B cell (primary cell): ENCODE results near the gene SUMO2. TPM values are rescaled to one million over a fixed set of nuclear protein-coding genes. Genes with fewer than 3 reads are reported as not detected.

Source experiments
- ATAC-seq: fragments of 200-7000 bp; cut with Tn5 transposase; one replicate; pipeline ENCODE4 v1.10.0; 2021; ENCODE audit warnings: low read depth, mild to moderate bottlenecking, moderate number of reproducible peaks, moderate library complexity
- CTCF ChIA-PET: fragments of 350-600 bp; sonication (Branson Sonifier 250); formaldehyde crosslinking; loops from one replicate; lab custom pipeline; 2021; ENCODE audit warnings: antibody characterized with exemption, inconsistent platforms; lab: Charles Lee
- POLR2A ChIA-PET: fragments of 350-600 bp; sonication (Branson Sonifier 250); formaldehyde crosslinking; loops from one replicate; lab custom pipeline; 2021; ENCODE audit warnings: antibody characterized with exemption; lab: Charles Lee
- DNase-seq: peaks from one replicate; pipeline ENCODE4 v3.0.0; 2013
- H2AFZ ChIP-seq: 2 replicates; pipeline ENCODE4 v1.6.1; 2012; ENCODE audit warnings: mild to moderate bottlenecking, low read depth, low read length; ENCODE audit not compliant: insufficient read depth, poor library complexity, severe bottlenecking
- H3K27ac ChIP-seq, 2 donors: 1 replicate in 1 of 2; 2 replicates in 1 of 2; pipeline ENCODE4 v1.5.1; 2012 to 2013; ENCODE audit warnings: low read length in 2 of 2, mild to moderate bottlenecking in 2 of 2, moderate library complexity in 1 of 2
- H3K27me3 ChIP-seq, 4 experiments: fragments of 200-600 bp in 1 of 4; sonication (generic) in 1 of 4; replicated peaks in 1 of 4; 1 replicate in 2 of 4; 2 replicates in 2 of 4; pipeline versions ENCODE4 v1.6.1 to v1.7.0; 2013 to 2016; ENCODE audit warnings: low read length in 3 of 4, mild to moderate bottlenecking in 2 of 4, mixed read lengths in 1 of 4, moderate library complexity in 1 of 4; ENCODE audit not compliant: insufficient read depth in 4 of 4, control insufficient read depth in 3 of 4; ENCODE audit errors: control extremely low read depth in 1 of 4
- H3K36me3 ChIP-seq, 2 experiments: replicated peaks in 1 of 2; 1 replicate in 1 of 2; 2 replicates in 1 of 2; pipeline versions ENCODE4 v1.6.1 to v1.7.1; 2013; ENCODE audit warnings: low read length in 1 of 2; ENCODE audit not compliant: insufficient read depth in 2 of 2, control insufficient read depth in 1 of 2; ENCODE audit errors: control extremely low read depth in 1 of 2, extremely low read depth in 1 of 2
- H3K4me1 ChIP-seq, 2 donors: fragments of 200-600 bp in 1 of 2; sonication (generic) in 1 of 2; 1 replicate in 1 of 2; 2 replicates in 1 of 2; pipeline versions ENCODE4 v1.5.1 to v1.6.1; 2013 to 2017; ENCODE audit warnings: low read length in 2 of 2; ENCODE audit not compliant: control insufficient read depth in 2 of 2, insufficient read depth in 2 of 2
- H3K4me2 ChIP-seq: replicated peaks from 2 replicates; pipeline ENCODE3; 2012; ENCODE audit warnings: mild to moderate bottlenecking, low read depth, low read length; ENCODE audit not compliant: poor library complexity, severe bottlenecking
- H3K4me3 ChIP-seq, 5 experiments: fragments of 200-600 bp in 1 of 5; sonication (generic) in 1 of 5; 1 replicate in 3 of 5; 2 replicates in 2 of 5; pipeline versions ENCODE4 v1.5.1 to v1.7.0; 2011 to 2016; ENCODE audit warnings: low read length in 4 of 5, mild to moderate bottlenecking in 4 of 5, low read depth in 2 of 5, control low read depth in 1 of 5, moderate library complexity in 1 of 5; ENCODE audit not compliant: insufficient read depth in 1 of 5; ENCODE audit errors: control extremely low read depth in 1 of 5, extremely low read depth in 1 of 5
- H3K79me2 ChIP-seq: fragments of 200-600 bp; sonication (generic); one replicate; pipeline ENCODE4 v1.6.0; 2016; ENCODE audit warnings: low read length; ENCODE audit not compliant: control insufficient read depth, insufficient read depth
- H3K9ac ChIP-seq: fragments of 200-600 bp; sonication (generic); 2 replicates; pipeline ENCODE4 v1.6.1; 2017; ENCODE audit warnings: mild to moderate bottlenecking, low read length, moderate library complexity
- H3K9me3 ChIP-seq, 3 donors: one replicate each; pipeline versions ENCODE4 v1.6.1 to v1.7.1; 2013; ENCODE audit warnings: low read length in 2 of 3; ENCODE audit not compliant: control insufficient read depth in 2 of 3, insufficient read depth in 1 of 3; ENCODE audit errors: control extremely low read depth in 1 of 3
- H4K20me1 ChIP-seq: 2 replicates; pipeline ENCODE4 v1.6.0; 2012; ENCODE audit warnings: mild to moderate bottlenecking, low read length; ENCODE audit not compliant: insufficient read depth, control insufficient read depth, poor library complexity, severe bottlenecking
- H3K27ac Mint-ChIP-seq: one replicate; pipeline ENCODE4 v1.8.0; 2021; ENCODE audit warnings: mixed read lengths
- H3K27me3 Mint-ChIP-seq: one replicate; pipeline ENCODE4 v1.8.0; 2021; ENCODE audit warnings: mixed read lengths
- H3K4me1 Mint-ChIP-seq: one replicate; pipeline ENCODE4 v1.8.0; 2021; ENCODE audit warnings: mixed read lengths
- H3K4me3 Mint-ChIP-seq: one replicate; pipeline ENCODE4 v1.8.0; 2021; ENCODE audit warnings: mixed read lengths
- H3K9me3 Mint-ChIP-seq: one replicate; pipeline ENCODE4 v1.8.0; 2022; ENCODE audit warnings: mixed read lengths; ENCODE audit not compliant: insufficient read depth
- EZH2 ChIP-seq: IDR thresholded peaks from 2 replicates; pipeline ENCODE4 v1.6.1; 2012; ENCODE audit warnings: borderline replicate concordance, low read depth, mild to moderate bottlenecking, moderate library complexity, low read length; ENCODE audit not compliant: insufficient read depth, poor library complexity, severe bottlenecking
- WGBS: methylation state at CpG from one replicate; pipeline ENCODE4 v1.1.5; 2013; ENCODE audit warnings: missing lambda C conversion rate; ENCODE audit not compliant: insufficient coverage; 5-methylcytosine and 5-hydroxymethylcytosine counted together
- intact Hi-C: fragments of 100-400 bp; cut with micrococcal nuclease; formaldehyde crosslinking; loops from one replicate; pipeline ENCODE4 v1.10.0; 2022
- polyA plus RNA-seq: library from polyadenylated mRNA; depleted of rRNA; stranded (reverse); fragments of >200 nt; gene quantifications from 2 replicates; pipeline ENCODE4 v1.2.3, GENCODE V29; 2012
- total RNA-seq, 2 donors: library from RNA; stranded (reverse); fragments of 120-200 nt in 1 of 2; gene quantifications; 1 replicate in 1 of 2; 2 replicates in 1 of 2; pipeline versions ENCODE4 v1.2.3 to v1.2.4, GENCODE V29; 2013 to 2022
- TF ChIP-seq, protein P1 (sequence below): fragments of 200-600 bp; IDR thresholded peaks from one replicate; pipeline ENCODE4 v1.8.0; 2022; ENCODE audit warnings: antibody characterized with exemption, mild to moderate bottlenecking

The SUMO2 gene
- total and polyA plus RNA-seq, 2 donors (not counting 1 experiment from before 2014, with no cell fraction given) = 35.1 to 229 TPM

DNA sequence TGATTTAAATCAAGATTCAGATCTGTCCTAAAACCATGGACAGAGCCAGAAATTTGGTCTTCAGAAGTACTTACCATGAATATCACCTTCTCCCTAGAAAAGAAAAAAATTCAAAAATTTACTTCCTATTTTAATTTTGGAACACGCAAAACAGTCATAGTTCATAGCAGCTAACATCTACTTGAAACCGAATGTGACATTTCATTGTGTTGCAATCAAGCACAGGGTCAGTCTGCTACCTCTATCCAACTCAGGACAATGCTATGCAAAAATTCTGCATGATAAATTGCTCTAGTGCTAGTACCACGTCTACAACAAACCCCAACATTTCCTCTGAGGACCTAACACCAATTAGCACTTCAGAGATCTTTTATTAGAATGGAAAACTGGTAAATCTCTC is 36.2 kb downstream of the SUMO2 start:
- intact Hi-C loops = no loop called here
- Histone ChIP-seq H3K9me3 (no peaks in the 10 kb centered on the region), H3K4me1 (peaks cover under 1 to 2% of the 10 kb centered on the region in 2 donors), H4K20me1 (no peaks in the 10 kb centered on the region), H3K4me3 (no peak overlapping the region), H3K36me3 (peaks cover 0 to 35% of the 10 kb centered on the region in 2 experiments), H3K27ac (no peak overlapping the region), H3K4me2 (no peak overlapping the region), H3K79me2 (peaks cover 14% of the 10 kb centered on the region), H3K9ac (no peak overlapping the region), H2AFZ (no peak overlapping the region), H3K27me3 (no peaks in the 10 kb centered on the region)
- ChIA-PET POLR2A (no interaction called here), CTCF (interaction anchor here (1.7 kb wide), 1 partner anchor 32 kb away, joined by 10 read pairs; no protein-coding TSS in a partner anchor)
- TF ChIP-seq, protein P1, sequence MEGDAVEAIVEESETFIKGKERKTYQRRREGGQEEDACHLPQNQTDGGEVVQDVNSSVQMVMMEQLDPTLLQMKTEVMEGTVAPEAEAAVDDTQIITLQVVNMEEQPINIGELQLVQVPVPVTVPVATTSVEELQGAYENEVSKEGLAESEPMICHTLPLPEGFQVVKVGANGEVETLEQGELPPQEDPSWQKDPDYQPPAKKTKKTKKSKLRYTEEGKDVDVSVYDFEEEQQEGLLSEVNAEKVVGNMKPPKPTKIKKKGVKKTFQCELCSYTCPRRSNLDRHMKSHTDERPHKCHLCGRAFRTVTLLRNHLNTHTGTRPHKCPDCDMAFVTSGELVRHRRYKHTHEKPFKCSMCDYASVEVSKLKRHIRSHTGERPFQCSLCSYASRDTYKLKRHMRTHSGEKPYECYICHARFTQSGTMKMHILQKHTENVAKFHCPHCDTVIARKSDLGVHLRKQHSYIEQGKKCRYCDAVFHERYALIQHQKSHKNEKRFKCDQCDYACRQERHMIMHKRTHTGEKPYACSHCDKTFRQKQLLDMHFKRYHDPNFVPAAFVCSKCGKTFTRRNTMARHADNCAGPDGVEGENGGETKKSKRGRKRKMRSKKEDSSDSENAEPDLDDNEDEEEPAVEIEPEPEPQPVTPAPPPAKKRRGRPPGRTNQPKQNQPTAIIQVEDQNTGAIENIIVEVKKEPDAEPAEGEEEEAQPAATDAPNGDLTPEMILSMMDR = no peak
- TF ChIP-seq EZH2 = no peak
- ATAC-seq (no peak), DNase-seq (no peak)
- peaks cover 7% of the 10 kb centered on the region for H3K4me1 Mint-ChIP-seq
- no peak overlapping the region for H3K4me3 Mint-ChIP-seq
- H3K9me3 Mint-ChIP-seq = no peaks in the 10 kb centered on the region
- WGBS = 96% methylated on average over 2 of the region's 3 CpGs
- H3K27me3 Mint-ChIP-seq = no peaks in the 10 kb centered on the region
- H3K27ac Mint-ChIP-seq = no peak overlapping the region

- Histone ChIP-seq H2AFZ (no peak overlapping the region), H3K4me2 (no peak overlapping the region), H3K27me3 (no peaks in the 10 kb centered on the region), H3K79me2 (peaks cover 5% of the 10 kb centered on the region), H4K20me1 (no peaks in the 10 kb centered on the region), H3K4me1 (peaks cover 14 to 15% of the 10 kb centered on the region in 2 donors), H3K9ac (no peak overlapping the region), H3K27ac (no peak overlapping the region), H3K4me3 (no peak overlapping the region), H3K9me3 (peaks cover 0 to 5% (median 0%) of the 10 kb centered on the region in 3 donors), H3K36me3 (peaks cover 0 to 35% of the 10 kb centered on the region in 2 experiments)
- ChIA-PET CTCF (interaction anchor here (0.7 to 1.7 kb wide), 3 partner anchors 13 to 57 kb away, joined by 3 to 10 read pairs (median 4); partner anchors contain the start of gene NT5C), POLR2A (interaction anchor here (0.6 to 0.7 kb wide), 2 partner anchors 15 to 18 kb away, joined by 5 to 8 read pairs; no protein-coding TSS in a partner anchor)
- no peak for ATAC-seq
- no peak for TF ChIP-seq EZH2
- TF ChIP-seq, protein P1 = no peak
- WGBS = 100% methylated on average over 4 of the region's 11 CpGs
- Mint-ChIP-seq H3K4me1 (peaks cover 18% of the 10 kb centered on the region), H3K9me3 (no peaks in the 10 kb centered on the region), H3K4me3 (no peak overlapping the region), H3K27ac (no peak overlapping the region), H3K27me3 (no peaks in the 10 kb centered on the region)
- intact Hi-C loops = no loop called here
- no peak for DNase-seq
Observed at GRCh38 chr17:75144816-75145512, 37.8 kb downstream of the SUMO2 start.
